ENCODE results near the gene CSK. TPM values are rescaled to one million over a fixed set of nuclear protein-coding genes. Genes with fewer than 3 reads are reported as not detected.
A peak's percentile ranks its signal among the peaks of the same experiment; 100 is the strongest.

The CSK gene
- total and polyA plus RNA-seq, 2 of the 8 experiments (the other 6 are each of a cell fraction or from before 2014, with no cell fraction given): 13.7 to 50.2 TPM

DNA sequence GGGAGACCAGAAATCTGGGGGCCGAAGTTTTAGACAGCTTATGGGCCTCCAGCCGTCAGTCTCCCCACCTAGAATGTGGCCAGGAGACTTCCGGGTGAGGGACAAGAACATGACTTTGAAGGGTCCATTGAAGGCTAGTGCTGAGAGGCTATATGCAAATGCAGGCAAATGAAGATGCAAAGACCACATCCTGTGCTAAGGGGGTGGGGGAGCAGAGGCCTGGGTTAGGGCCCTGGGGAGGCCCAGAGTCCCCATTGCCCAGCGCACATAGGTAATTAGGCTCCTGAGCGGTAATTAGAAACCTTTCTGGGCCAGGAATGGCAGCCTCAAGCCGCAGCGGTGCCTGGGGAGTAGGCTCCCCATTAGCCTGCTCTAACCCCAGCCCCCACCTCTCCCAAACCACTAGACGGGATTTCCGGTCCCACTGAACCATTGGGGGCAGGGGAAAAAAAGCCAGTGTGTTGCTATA lies 6.8 kb downstream of the CSK start:
- H4K5ac ChIP-seq (ENCODE audit: insufficient read length, low read depth, low read length): no peak overlapping the region
- H4K20me1 ChIP-seq (replicated peaks in 1 of 2; ENCODE audit: control insufficient read depth in 1 of 2, insufficient read depth in 2 of 2, low read length in 2 of 2): peaks cover 32 to 57% of the 10 kb centered on the region in 2 experiments
- no peak for DNase-seq (ENCODE audit: low read depth in 1 of 2, low spot score in 2 of 2)
- no peak overlapping the region for H2AFZ ChIP-seq (ENCODE audit: low read length)
- no peak overlapping the region for H3K9ac ChIP-seq (replicated peaks in 1 of 4; ENCODE audit: extremely low read depth in 1 of 4, low read depth in 3 of 4, low read length in 3 of 4)
- H3K56ac ChIP-seq (replicated peaks; ENCODE audit: insufficient read length, low read depth, low read length): no peak overlapping the region
- peaks cover 4 to 30% (median 16%) of the 10 kb centered on the region in 4 experiments for H3K4me1 ChIP-seq (replicated peaks in 1 of 4; ENCODE audit: control insufficient read depth in 3 of 4, insufficient read depth in 4 of 4, low read length in 3 of 4)
- H3K27me3 ChIP-seq (replicated peaks in 1 of 4; ENCODE audit: control insufficient read depth in 3 of 4, extremely low read depth in 1 of 4, insufficient read depth in 3 of 4, low read length in 3 of 4): no peaks in the 10 kb centered on the region
- H3K79me1 ChIP-seq (ENCODE audit: low read depth, low read length): peaks cover 30% of the 10 kb centered on the region
- H2AK5ac ChIP-seq (ENCODE audit: low read depth, low read length): no peak overlapping the region
- H3K18ac ChIP-seq (ENCODE audit: extremely low read depth, low read length): no peak overlapping the region
- H3K9me3 ChIP-seq (ENCODE audit: insufficient read depth in 2 of 2, low read depth in 1 of 2, low read length in 1 of 2): no peaks in the 10 kb centered on the region
- H3K79me2 ChIP-seq (ENCODE audit: control insufficient read depth in 1 of 2, insufficient read depth in 2 of 2, low read length in 2 of 2): peaks cover 0 to 10% of the 10 kb centered on the region in 2 experiments; a peak in 1 of 4 replicates
- H2BK20ac ChIP-seq (ENCODE audit: low read length): no peak overlapping the region
- no peak overlapping the region for H4K91ac ChIP-seq (replicated peaks; ENCODE audit: insufficient read length, low read length)
- no peak overlapping the region for H2BK12ac ChIP-seq (ENCODE audit: low read depth, low read length)
- H3K23me2 ChIP-seq (ENCODE audit: low read depth, low read length): no peaks in the 10 kb centered on the region
- no peak overlapping the region for H2BK120ac ChIP-seq (replicated peaks; ENCODE audit: low read depth, low read length)
- ChIA-PET CTCF (ENCODE audit: partially characterized antibody) (interaction anchor here (1.0 to 53.7 kb wide), 18 partner anchors 8 to 167 kb away, joined by 3 to 1439 read pairs (median 9); partner anchors contain the start of genes CLK3, CPLX3, CSK and CYP1A1), POLR2A (ENCODE audit: partially characterized antibody) (interaction anchor here (1.2 to 4.5 kb wide), 3 partner anchors 11 to 108 kb away, joined by 3 to 20 read pairs (median 4); no protein-coding TSS in a partner anchor)
- no peak overlapping the region for H2BK15ac ChIP-seq (ENCODE audit: low read length)
- no peak overlapping the region for H3K27ac ChIP-seq (ENCODE audit: low read depth, low read length)
- peak overlapping the region; percentile 15 to 17; a peak in 1 of 4 replicates for H3K4me2 ChIP-seq (ENCODE audit: insufficient read depth in 1 of 2, low read depth in 2 of 2, low read length in 2 of 2)
- FAIRE-seq: no peak
- H3K14ac ChIP-seq (ENCODE audit: insufficient read length): no peak overlapping the region
- no peak overlapping the region for H2BK5ac ChIP-seq (ENCODE audit: low read depth, low read length)
- H4K8ac ChIP-seq (ENCODE audit: extremely low read depth, insufficient read depth, low read length): no peak overlapping the region
- H3K36me3 ChIP-seq (ENCODE audit: control insufficient read depth in 2 of 4, insufficient read depth in 4 of 4, low read length in 3 of 4): no peaks in the 10 kb centered on the region
- H3K4ac ChIP-seq (replicated peaks; ENCODE audit: insufficient read length, low read depth, low read length): no peak overlapping the region
- H3K23ac ChIP-seq (ENCODE audit: insufficient read length): no peak overlapping the region
- WGBS, 2 experiments (ENCODE audit: extremely low coverage in 1 of 2, insufficient coverage in 1 of 2, insufficient read length in 1 of 2, insufficient replicate concordance in 2 of 2, low coverage in 1 of 2, low lambda C conversion rate in 2 of 2, missing lambda C conversion rate in 1 of 2): 56% methylated on average over 9 of the region's 9 CpGs; no CpG with 5 or more reads in 1 of the 2 experiments
- H3K4me3 ChIP-seq (ENCODE audit: extremely low read depth in 1 of 4, insufficient read depth in 2 of 4, low read depth in 3 of 4, low read length in 4 of 4): no peak overlapping the region
- TF ChIP-seq TEAD4 (IDR thresholded peaks at IDR 0.05; ENCODE audit: low read depth, low read length) (no peak), POLR2AphosphoS5 (IDR thresholded peaks at IDR 0.05; ENCODE audit: low read depth, low read length) (peak; percentile 35; the same call in 1 of the 2 replicates)
